ENCODE results near the gene WDR70. TPM values are rescaled to one million over a fixed set of nuclear protein-coding genes. Genes with fewer than 3 reads are reported as not detected.

WDR70 gene
- total and polyA plus RNA-seq, 5 donors: 9.4 to 21.1 (median 16.7) TPM

DNA sequence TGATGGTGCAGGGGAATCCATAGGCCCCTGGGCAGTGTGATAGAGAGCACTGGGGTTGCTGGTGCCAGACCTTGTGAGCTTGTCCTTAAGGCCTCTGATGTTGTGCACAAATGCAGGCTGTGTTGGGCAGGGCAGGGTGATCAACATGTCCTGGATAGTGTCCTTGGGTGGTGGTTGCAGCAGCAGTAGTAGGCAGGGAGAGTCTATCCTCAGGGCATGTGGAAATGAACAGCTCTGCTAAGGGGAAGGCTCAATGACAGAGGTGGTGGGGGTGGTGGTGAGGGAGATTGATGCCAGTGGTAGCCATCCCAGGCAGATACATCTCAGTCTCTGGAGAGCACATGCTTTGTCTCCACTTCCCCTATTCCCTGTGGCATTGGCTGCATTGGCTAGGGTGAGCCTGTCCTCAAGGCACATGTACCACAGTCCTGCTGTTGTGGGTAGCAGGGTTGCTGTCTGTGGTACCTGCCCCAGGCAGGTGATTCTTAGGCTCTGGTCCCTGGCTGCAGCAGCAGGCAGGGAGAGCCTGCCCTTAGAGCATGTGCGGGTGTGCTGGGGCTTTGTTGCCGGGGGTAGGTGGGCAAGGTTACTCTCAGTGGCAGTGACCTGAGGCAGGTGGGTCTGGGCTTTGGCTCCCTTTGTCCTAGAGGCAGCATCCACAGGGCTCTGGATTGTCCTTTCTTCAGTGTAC, 111.1 kb downstream of the WDR70 start:
- no peaks in the 10 kb centered on the region for H3K9me3 ChIP-seq (ENCODE audit: control insufficient read depth, low read length)
- DNase-seq: no peak
- no peaks in the 10 kb centered on the region for H3K4me1 ChIP-seq (ENCODE audit: control insufficient read depth, insufficient read depth, low read length)
- ATAC-seq: no peak
- WGBS: 98% methylated on average over 2 of the region's 2 CpGs
- H3K27me3 ChIP-seq (ENCODE audit: control insufficient read depth, insufficient read depth): no peaks in the 10 kb centered on the region
- H3K4me3 ChIP-seq (ENCODE audit: low read length): no peak overlapping the region
- no peak overlapping the region for H3K27ac ChIP-seq (ENCODE audit: low read length)
- intact Hi-C loops (cut with DNase I): no loop called here

GRCh38 chr5:37490931-37491330, 111.8 kb downstream of the WDR70 start:
- WGBS: 100% methylated on average over 2 of the region's 2 CpGs
- intact Hi-C loops (cut with DNase I): no loop called here
- H3K4me1 ChIP-seq (ENCODE audit: control insufficient read depth, insufficient read depth, low read length): no peaks in the 10 kb centered on the region
- no peak overlapping the region for H3K27ac ChIP-seq (ENCODE audit: low read length)
- ATAC-seq: no peak
- H3K9me3 ChIP-seq (ENCODE audit: control insufficient read depth, low read length): no peaks in the 10 kb centered on the region
- no peak for DNase-seq
- H3K27me3 ChIP-seq (ENCODE audit: control insufficient read depth, insufficient read depth): no peaks in the 10 kb centered on the region
- H3K4me3 ChIP-seq (ENCODE audit: low read length): no peak overlapping the region

GRCh38 chr5:37492778-37493555, 113.8 kb downstream of the WDR70 start:
- H3K9me3 ChIP-seq (ENCODE audit: control insufficient read depth, low read length): no peaks in the 10 kb centered on the region
- ATAC-seq (no peak), DNase-seq (no peak)
- H3K4me3 ChIP-seq (ENCODE audit: low read length): no peak overlapping the region
- H3K27ac ChIP-seq (ENCODE audit: low read length): no peak overlapping the region
- H3K4me1 ChIP-seq (ENCODE audit: control insufficient read depth, insufficient read depth, low read length): no peaks in the 10 kb centered on the region
- intact Hi-C loops (cut with DNase I): no loop called here
- 95% methylated on average over 2 of the region's 2 CpGs for WGBS
- H3K27me3 ChIP-seq (ENCODE audit: control insufficient read depth, insufficient read depth): no peaks in the 10 kb centered on the region

GRCh38 chr5:37494756-37495155, 115.6 kb downstream of the WDR70 start:
- intact Hi-C loops (cut with DNase I): no loop called here
- H3K9me3 ChIP-seq (ENCODE audit: control insufficient read depth, low read length): no peaks in the 10 kb centered on the region
- no peaks in the 10 kb centered on the region for H3K27me3 ChIP-seq (ENCODE audit: control insufficient read depth, insufficient read depth)
- H3K27ac ChIP-seq (ENCODE audit: low read length): no peak overlapping the region
- no peak for ATAC-seq
- no peaks in the 10 kb centered on the region for H3K4me1 ChIP-seq (ENCODE audit: control insufficient read depth, insufficient read depth, low read length)
- no peak for DNase-seq
- H3K4me3 ChIP-seq (ENCODE audit: low read length): no peak overlapping the region

DNA sequence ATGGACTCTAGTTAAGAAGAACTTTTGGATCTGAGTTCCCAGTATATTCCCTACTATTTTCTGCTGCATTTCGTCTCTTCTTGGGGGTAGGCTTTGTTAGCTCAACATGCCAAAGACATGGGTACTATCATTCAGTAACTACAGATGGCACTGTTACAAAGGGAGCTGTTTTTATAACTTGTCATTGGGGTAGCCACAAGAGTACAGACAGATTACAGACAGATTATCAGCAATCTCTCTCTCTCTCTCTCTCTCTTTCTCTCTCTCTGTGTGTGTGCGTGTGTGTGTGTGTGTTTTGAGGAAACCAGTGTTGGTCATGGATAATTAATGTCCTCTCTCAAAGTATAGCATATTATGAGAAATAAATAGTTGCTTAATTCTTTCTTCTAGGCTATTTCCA, 116.1 kb downstream of the WDR70 start:
- Histone ChIP-seq H3K4me1 (ENCODE audit: control insufficient read depth, insufficient read depth, low read length) (no peaks in the 10 kb centered on the region), H3K4me3 (ENCODE audit: low read length) (no peak overlapping the region), H3K27me3 (ENCODE audit: control insufficient read depth, insufficient read depth) (no peaks in the 10 kb centered on the region), H3K27ac (ENCODE audit: low read length) (no peak overlapping the region), H3K9me3 (ENCODE audit: control insufficient read depth, low read length) (no peaks in the 10 kb centered on the region)
- intact Hi-C loops (cut with DNase I): no loop called here
- ATAC-seq (no peak), DNase-seq (no peak)
- 78% methylated on average over 2 of the region's 2 CpGs for WGBS

DNA sequence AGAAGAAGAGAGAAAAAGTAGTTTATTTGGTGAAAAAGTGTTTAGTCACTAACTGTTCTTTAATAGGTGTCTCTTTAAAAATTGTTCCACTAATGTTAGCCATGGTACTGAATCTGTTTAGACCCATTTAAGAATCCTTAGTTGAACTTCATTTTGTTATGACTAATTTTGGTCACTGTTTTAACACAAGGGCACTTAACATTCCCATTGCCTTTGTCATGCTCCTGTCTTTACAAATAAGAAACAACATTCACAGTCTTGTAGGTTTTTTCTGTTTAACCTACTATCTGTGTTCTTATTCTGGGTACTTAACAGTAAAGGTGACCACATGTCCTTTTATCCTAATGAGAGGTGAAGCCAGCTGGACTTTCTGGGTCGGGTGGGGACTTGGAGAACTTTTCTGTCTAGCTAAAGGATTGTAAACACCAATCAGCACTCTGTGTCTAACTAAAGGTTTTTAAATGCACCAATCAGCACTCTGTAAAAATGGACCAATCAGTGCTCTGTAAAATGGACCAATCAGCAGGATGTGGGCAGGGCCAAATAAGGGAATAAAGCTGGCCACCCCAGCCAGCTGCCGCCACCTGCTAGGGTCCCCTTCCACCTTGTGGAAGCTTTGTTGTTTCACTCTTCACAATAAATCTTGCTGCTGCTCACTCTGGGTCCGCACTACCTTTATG, 116.7 kb downstream of the WDR70 start:
- DNase-seq (no peak), ATAC-seq (no peak)
- no peaks in the 10 kb centered on the region for H3K9me3 ChIP-seq (ENCODE audit: control insufficient read depth, low read length)
- over 99% methylated on average over 3 of the region's 3 CpGs for WGBS
- no peaks in the 10 kb centered on the region for H3K4me1 ChIP-seq (ENCODE audit: control insufficient read depth, insufficient read depth, low read length)
- H3K27ac ChIP-seq (ENCODE audit: low read length): no peak overlapping the region
- H3K27me3 ChIP-seq (ENCODE audit: control insufficient read depth, insufficient read depth): no peaks in the 10 kb centered on the region
- H3K4me3 ChIP-seq (ENCODE audit: low read length): no peak overlapping the region
- intact Hi-C loops (cut with DNase I): no loop called here

DNA sequence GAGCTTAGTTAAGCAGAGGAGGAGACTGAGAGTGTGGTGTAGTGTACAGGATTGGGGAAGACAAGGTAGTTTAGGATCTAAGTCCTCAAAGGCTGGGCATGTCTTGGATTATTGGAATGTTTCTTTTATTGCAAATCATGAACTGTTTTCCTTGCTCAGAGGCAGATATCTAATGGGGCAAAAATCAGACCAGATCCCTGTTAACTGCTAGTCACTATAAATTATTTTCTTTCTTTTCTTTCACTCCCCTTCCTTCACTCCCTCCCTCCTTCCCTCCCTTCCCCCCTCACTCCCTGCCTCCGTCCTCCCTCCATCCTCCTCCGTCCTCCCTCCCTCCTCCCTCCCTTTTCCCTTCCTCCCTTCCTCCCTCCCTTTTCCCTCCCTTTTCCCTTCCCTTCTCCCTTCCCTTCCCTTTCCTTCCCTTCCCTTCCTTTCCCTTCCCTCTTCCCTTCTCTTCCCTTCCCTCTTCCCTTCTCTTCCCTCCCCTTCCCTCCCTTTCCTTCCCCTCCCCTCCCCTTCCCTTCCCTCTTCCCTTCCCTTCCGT, 117.9 kb downstream of the WDR70 start:
- Histone ChIP-seq H3K4me1 (ENCODE audit: control insufficient read depth, insufficient read depth, low read length) (no peaks in the 10 kb centered on the region), H3K9me3 (ENCODE audit: control insufficient read depth, low read length) (no peaks in the 10 kb centered on the region), H3K27ac (ENCODE audit: low read length) (no peak overlapping the region), H3K27me3 (ENCODE audit: control insufficient read depth, insufficient read depth) (no peaks in the 10 kb centered on the region), H3K4me3 (ENCODE audit: low read length) (no peak overlapping the region)
- no peak for DNase-seq
- intact Hi-C loops (cut with DNase I): no loop called here
- WGBS: 74% methylated on average over 3 of the region's 3 CpGs
- no peak for ATAC-seq

GRCh38 chr5:37501152-37501551, 122.0 kb downstream of the WDR70 start:
- WGBS: 100% methylated on average over 1 of the region's 1 CpG
- ATAC-seq (no peak), DNase-seq (no peak)
- intact Hi-C loops (cut with DNase I): no loop called here
- Histone ChIP-seq H3K27ac (ENCODE audit: low read length) (no peak overlapping the region), H3K27me3 (ENCODE audit: control insufficient read depth, insufficient read depth) (no peaks in the 10 kb centered on the region), H3K4me1 (ENCODE audit: control insufficient read depth, insufficient read depth, low read length) (no peaks in the 10 kb centered on the region), H3K4me3 (ENCODE audit: low read length) (no peak overlapping the region), H3K9me3 (ENCODE audit: control insufficient read depth, low read length) (no peaks in the 10 kb centered on the region)

- no peak overlapping the region for H3K27ac ChIP-seq (ENCODE audit: low read length)
Observed at GRCh38 chr5:37506241-37506640, 127.1 kb downstream of the WDR70 start.

DNA sequence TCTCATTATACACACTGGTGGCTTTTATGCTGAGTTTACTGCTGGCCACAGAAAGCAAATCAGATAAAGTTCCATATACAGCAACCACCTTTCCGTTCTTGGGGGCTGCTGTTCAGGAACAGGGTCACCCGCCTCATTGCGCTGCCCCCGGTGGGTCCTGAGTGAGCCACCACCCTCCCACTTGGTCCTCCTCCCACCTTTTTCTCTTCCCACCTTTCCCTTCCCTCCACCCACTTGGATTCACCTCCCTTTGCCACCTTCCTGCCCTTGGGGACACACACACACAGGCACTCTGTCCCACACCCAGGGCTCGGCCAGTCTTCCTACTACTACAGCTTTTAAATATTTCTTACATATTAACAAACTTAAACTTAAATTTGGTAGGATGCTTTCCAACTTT, 127.6 kb downstream of the WDR70 start:
- Histone ChIP-seq H3K4me1 (ENCODE audit: control insufficient read depth, insufficient read depth, low read length) (no peaks in the 10 kb centered on the region), H3K27me3 (ENCODE audit: control insufficient read depth, insufficient read depth) (no peaks in the 10 kb centered on the region), H3K27ac (ENCODE audit: low read length) (no peak overlapping the region), H3K4me3 (ENCODE audit: low read length) (no peak overlapping the region), H3K9me3 (ENCODE audit: control insufficient read depth, low read length) (no peaks in the 10 kb centered on the region)
- intact Hi-C loops (cut with DNase I): no loop called here
- DNase-seq: no peak
- WGBS: 96% methylated on average over 5 of the region's 5 CpGs
- no peak for ATAC-seq

More at GRCh38 chr5:37506241-37506640, 127.1 kb downstream of the WDR70 start:
- DNase-seq: no peak
- no peaks in the 10 kb centered on the region for H3K4me1 ChIP-seq (ENCODE audit: control insufficient read depth, insufficient read depth, low read length)
- H3K27me3 ChIP-seq (ENCODE audit: control insufficient read depth, insufficient read depth): no peaks in the 10 kb centered on the region
- ATAC-seq: no peak
- intact Hi-C loops (cut with DNase I): no loop called here
- no peaks in the 10 kb centered on the region for H3K9me3 ChIP-seq (ENCODE audit: control insufficient read depth, low read length)
- H3K4me3 ChIP-seq (ENCODE audit: low read length): no peak overlapping the region
- WGBS: 93% methylated on average over 3 of the region's 3 CpGs

GRCh38 chr5:37511646-37512045, 132.5 kb downstream of the WDR70 start:
- ATAC-seq: no peak
- no peak for DNase-seq
- no peaks in the 10 kb centered on the region for H3K9me3 ChIP-seq (ENCODE audit: control insufficient read depth, low read length)
- WGBS: 97% methylated on average over 1 of the region's 1 CpG
- H3K4me3 ChIP-seq (ENCODE audit: low read length): no peak overlapping the region
- no peaks in the 10 kb centered on the region for H3K27me3 ChIP-seq (ENCODE audit: control insufficient read depth, insufficient read depth)
- intact Hi-C loops (cut with DNase I): no loop called here
- peaks cover 1% of the 10 kb centered on the region for H3K4me1 ChIP-seq (ENCODE audit: control insufficient read depth, insufficient read depth, low read length)
- H3K27ac ChIP-seq (ENCODE audit: low read length): no peak overlapping the region

All from right cardiac atrium (tissue), 5 donors.